PC-3 (cell line): ENCODE results near the gene CHD6. TPM values are rescaled to one million over a fixed set of nuclear protein-coding genes. Genes with fewer than 3 reads are reported as not detected.

ENCODE experiments used
- ATAC-seq: fragments of 200-7000 bp; cut with Tn5 transposase; 2 replicates; pipeline ENCODE4 v1.9.1; 2020; ENCODE audit warnings: mild to moderate bottlenecking, moderate library complexity
- BruUV-seq: library from RNA; stranded (reverse); fragments of 400-500 nt; replicated peaks from 2 replicates; lab custom pipeline; 2021; lab: Mats Ljungman, UMichigan
- CTCF ChIA-PET: fragments of 300-600 bp; sonication (Branson Sonifier 250); formaldehyde crosslinking; loops from one replicate; lab custom pipeline; 2022; ENCODE audit warnings: antibody characterized with exemption; lab: Charles Lee
- POLR2A ChIA-PET: fragments of 300-600 bp; sonication (Branson Sonifier 250); formaldehyde crosslinking; loops from one replicate; lab custom pipeline; 2022; ENCODE audit warnings: antibody characterized with exemption; ENCODE audit not compliant: unreplicated experiment; lab: Charles Lee
- DNase-seq: peaks from one replicate; pipeline ENCODE4 v3.0.0-alpha.2; 2015
- H2AFZ ChIP-seq: fragments of 300-600 bp; sonication (generic); 2 replicates; pipeline ENCODE4 v1.6.0; 2016; ENCODE audit warnings: antibody characterized with exemption, low read length
- H3F3A ChIP-seq: fragments of 300-600 bp; sonication (generic); one replicate; pipeline ENCODE4 v1.6.0; 2017; ENCODE audit warnings: antibody characterized with exemption, low read length, control low read depth, mild to moderate bottlenecking; ENCODE audit not compliant: unreplicated experiment
- H3K27ac ChIP-seq: fragments of 300-600 bp; sonication (generic); 2 replicates; pipeline ENCODE4 v1.5.1; 2016; ENCODE audit warnings: mild to moderate bottlenecking, low read length
- H3K27me3 ChIP-seq: fragments of 300-600 bp; sonication (generic); 2 replicates; pipeline ENCODE4 v1.6.1; 2016; ENCODE audit warnings: low read length, mixed read lengths
- H3K36me3 ChIP-seq: fragments of 300-600 bp; sonication (generic); 2 replicates; pipeline ENCODE4 v1.6.1; 2016; ENCODE audit warnings: low read depth, mixed run types, low read length, mixed read lengths
- H3K4me1 ChIP-seq: fragments of 300-600 bp; sonication (generic); 2 replicates; pipeline ENCODE4 v1.5.1; 2016; ENCODE audit warnings: low read length; ENCODE audit not compliant: insufficient read depth
- H3K4me2 ChIP-seq: fragments of 300-600 bp; sonication (generic); 2 replicates; pipeline ENCODE4 v1.6.0; 2016; ENCODE audit warnings: low read length
- H3K4me3 ChIP-seq: fragments of 300-600 bp; sonication (generic); 2 replicates; pipeline ENCODE4 v1.5.1; 2016; ENCODE audit warnings: mild to moderate bottlenecking, low read length, mixed read lengths
- H3K79me2 ChIP-seq: fragments of 300-600 bp; sonication (generic); 2 replicates; pipeline ENCODE4 v1.6.1; 2017; ENCODE audit warnings: low read length, mixed read lengths
- H3K9ac ChIP-seq: fragments of 300-600 bp; sonication (generic); 2 replicates; pipeline ENCODE4 v1.6.0; 2016; ENCODE audit warnings: mild to moderate bottlenecking, low read length
- H3K9me2 ChIP-seq: fragments of 300-600 bp; sonication (generic); replicated peaks from 2 replicates; pipeline ENCODE4 v1.6.1; 2016; ENCODE audit warnings: mixed run types, low read length, mixed read lengths
- H3K9me3 ChIP-seq: fragments of 300-600 bp; sonication (generic); 2 replicates; pipeline ENCODE4 v1.6.1; 2016; ENCODE audit warnings: low read length, mixed read lengths
- H4K20me1 ChIP-seq: fragments of 300-600 bp; sonication (generic); 2 replicates; pipeline ENCODE4 v1.6.1; 2016; ENCODE audit warnings: low read length, mixed read lengths
- EZH2 ChIP-seq: fragments of 300-600 bp; sonication (generic); IDR thresholded peaks from one replicate; pipeline ENCODE4 v1.6.1; 2017; ENCODE audit warnings: antibody characterized with exemption, mild to moderate bottlenecking, low read length; ENCODE audit not compliant: unreplicated experiment
- EZH2phosphoT487 ChIP-seq: fragments of 300-600 bp; sonication (generic); IDR thresholded peaks from 2 replicates; pipeline ENCODE4 v1.6.1; 2018; ENCODE audit warnings: mild to moderate bottlenecking, antibody characterized with exemption, low read length, borderline replicate concordance
- intact Hi-C: fragments of 100-400 bp; cut with micrococcal nuclease; formaldehyde crosslinking; loops from 2 replicates; pipeline ENCODE4 v1.9.0; 2023
- total RNA-seq: library from RNA; depleted of rRNA; stranded (reverse); fragments of >200 nt; gene quantifications from 2 replicates; pipeline ENCODE4 v1.2.3, GENCODE V29; 2014
- TF ChIP-seq, protein P1 (sequence below): fragments of 300-600 bp; sonication (generic); conservative IDR thresholded peaks from 2 replicates; pipeline ENCODE4 v1.5.1; 2017; ENCODE audit warnings: antibody characterized with exemption, low read depth, mild to moderate bottlenecking, low read length

The CHD6 gene
- total RNA-seq, 1 experiment from 2014 or later = 19.5 TPM

DNA sequence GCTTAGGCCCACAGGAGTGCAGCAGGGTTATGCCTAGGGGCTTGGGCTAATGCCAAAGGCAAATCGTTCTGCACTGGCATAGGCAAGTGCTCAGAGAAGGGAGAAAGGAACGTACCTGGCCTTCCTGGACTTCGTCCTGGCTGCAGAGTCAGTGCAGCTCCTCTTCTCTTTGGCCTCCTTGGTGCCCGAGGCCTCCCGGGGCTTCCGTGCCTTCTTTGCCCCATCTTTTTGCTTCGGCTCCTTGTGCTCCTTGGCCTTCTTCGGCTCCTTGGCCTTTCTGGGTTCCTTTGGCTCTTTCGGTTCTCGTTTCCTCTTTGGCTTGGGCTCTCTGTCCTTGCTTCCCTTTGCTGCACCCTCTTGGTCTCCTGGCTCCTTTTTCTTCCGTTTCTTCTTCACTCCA is 85.2 kb downstream of the CHD6 start:
- H3K36me3 ChIP-seq = peaks cover 6% of the 10 kb centered on the region; the same call in 1 of the 2 replicates
- H3K9me2 ChIP-seq = no peaks in the 10 kb centered on the region
- H3K27ac ChIP-seq = no peak overlapping the region
- H3K27me3 ChIP-seq = no peaks in the 10 kb centered on the region
- ATAC-seq (no peak), DNase-seq (no peak)
- BruUV-seq = TSS peak; percentile 56
- POLR2A ChIA-PET = no interaction called here
- no peak overlapping the region for H3K4me3 ChIP-seq
- no peak overlapping the region for H2AFZ ChIP-seq
- H3K9ac ChIP-seq = no peak overlapping the region
- no peak overlapping the region for H3K4me2 ChIP-seq
- H3K79me2 ChIP-seq = no peaks in the 10 kb centered on the region
- no peaks in the 10 kb centered on the region for H3K4me1 ChIP-seq
- CTCF ChIA-PET = no interaction called here
- intact Hi-C loops = no loop called here
- no peaks in the 10 kb centered on the region for H4K20me1 ChIP-seq
- H3F3A ChIP-seq = no peaks in the 10 kb centered on the region
- no peak for TF ChIP-seq EZH2phosphoT487
- TF ChIP-seq EZH2 = no peak
- TF ChIP-seq, protein P1, sequence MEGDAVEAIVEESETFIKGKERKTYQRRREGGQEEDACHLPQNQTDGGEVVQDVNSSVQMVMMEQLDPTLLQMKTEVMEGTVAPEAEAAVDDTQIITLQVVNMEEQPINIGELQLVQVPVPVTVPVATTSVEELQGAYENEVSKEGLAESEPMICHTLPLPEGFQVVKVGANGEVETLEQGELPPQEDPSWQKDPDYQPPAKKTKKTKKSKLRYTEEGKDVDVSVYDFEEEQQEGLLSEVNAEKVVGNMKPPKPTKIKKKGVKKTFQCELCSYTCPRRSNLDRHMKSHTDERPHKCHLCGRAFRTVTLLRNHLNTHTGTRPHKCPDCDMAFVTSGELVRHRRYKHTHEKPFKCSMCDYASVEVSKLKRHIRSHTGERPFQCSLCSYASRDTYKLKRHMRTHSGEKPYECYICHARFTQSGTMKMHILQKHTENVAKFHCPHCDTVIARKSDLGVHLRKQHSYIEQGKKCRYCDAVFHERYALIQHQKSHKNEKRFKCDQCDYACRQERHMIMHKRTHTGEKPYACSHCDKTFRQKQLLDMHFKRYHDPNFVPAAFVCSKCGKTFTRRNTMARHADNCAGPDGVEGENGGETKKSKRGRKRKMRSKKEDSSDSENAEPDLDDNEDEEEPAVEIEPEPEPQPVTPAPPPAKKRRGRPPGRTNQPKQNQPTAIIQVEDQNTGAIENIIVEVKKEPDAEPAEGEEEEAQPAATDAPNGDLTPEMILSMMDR = no peak
- H3K9me3 ChIP-seq = no peaks in the 10 kb centered on the region

DNA sequence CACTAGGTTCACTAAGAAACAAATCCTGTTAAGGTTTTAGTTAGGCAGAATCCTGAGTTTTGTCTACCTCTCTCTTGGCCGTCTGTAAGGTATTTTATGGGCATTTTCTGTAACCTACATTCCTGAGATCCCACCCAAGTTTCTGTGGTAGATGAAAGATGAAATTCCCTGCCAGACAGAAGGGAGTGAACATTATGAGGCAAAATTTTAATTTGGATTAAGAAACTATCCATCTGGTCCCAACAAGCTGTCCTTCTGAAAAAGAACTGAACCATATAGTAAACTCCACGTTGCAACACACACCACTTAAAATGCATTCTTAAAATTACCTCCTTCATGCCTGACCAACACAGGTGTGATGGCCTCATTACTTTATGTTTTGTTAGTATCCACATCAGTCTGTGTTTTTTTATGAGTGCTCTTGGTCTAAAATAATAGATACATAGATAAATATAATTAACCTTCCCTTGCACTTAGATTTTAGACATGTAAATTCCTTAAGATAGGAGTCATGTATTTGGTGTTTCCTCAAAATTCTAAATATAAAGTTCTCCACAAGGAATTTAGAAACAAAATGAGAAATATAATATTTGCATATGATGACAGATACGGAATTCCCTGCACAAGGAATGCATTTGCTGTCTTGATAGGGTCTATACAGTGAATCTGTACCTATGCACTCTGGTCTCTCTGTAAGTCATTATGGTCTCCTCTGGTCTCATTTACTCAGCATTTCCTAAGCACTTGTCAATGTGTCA is 86.5 kb downstream of the CHD6 start:
- H3K4me1 ChIP-seq = no peaks in the 10 kb centered on the region
- H3K4me2 ChIP-seq = no peak overlapping the region
- H2AFZ ChIP-seq = no peak overlapping the region
- no peaks in the 10 kb centered on the region for H3K79me2 ChIP-seq
- peaks cover 6% of the 10 kb centered on the region; the same call in 1 of the 2 replicates for H3K36me3 ChIP-seq
- no peaks in the 10 kb centered on the region for H3K9me3 ChIP-seq
- H3K27me3 ChIP-seq = no peaks in the 10 kb centered on the region
- no peaks in the 10 kb centered on the region for H3F3A ChIP-seq
- H3K9me2 ChIP-seq = no peaks in the 10 kb centered on the region
- no peak for ATAC-seq
- H4K20me1 ChIP-seq = no peaks in the 10 kb centered on the region
- ChIA-PET POLR2A (no interaction called here), CTCF (no interaction called here)
- no TSS peak for BruUV-seq
- no peak overlapping the region for H3K27ac ChIP-seq
- DNase-seq = peak; percentile 8
- no peak overlapping the region for H3K4me3 ChIP-seq
- TF ChIP-seq, protein P1 = no peak
- no peak for TF ChIP-seq EZH2
- TF ChIP-seq EZH2phosphoT487 = no peak
- intact Hi-C loops = no loop called here
- H3K9ac ChIP-seq = no peak overlapping the region

DNA sequence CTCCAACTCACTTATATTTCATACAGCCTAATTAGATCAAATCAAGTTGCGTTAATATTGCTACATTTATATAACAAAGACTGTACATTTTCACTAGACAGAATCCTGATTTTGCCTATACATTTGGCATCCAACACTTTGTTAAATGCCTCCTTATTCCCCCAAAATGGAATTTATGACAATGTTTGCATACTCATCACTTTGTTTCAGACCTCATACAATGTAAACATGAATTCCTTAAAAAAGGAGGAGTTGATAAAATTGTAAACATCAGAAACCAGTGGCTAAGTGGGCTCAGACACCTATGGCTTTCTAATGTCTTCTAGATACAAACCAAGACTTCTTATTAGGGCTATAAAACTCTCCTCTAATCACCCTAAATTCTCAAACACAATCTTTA is 87.3 kb downstream of the CHD6 start:
- ChIA-PET POLR2A (interaction anchor here (0.7 kb wide), 1 partner anchor 89 kb away, joined by 4 read pairs; no protein-coding TSS in a partner anchor), CTCF (no interaction called here)
- H3K4me1 ChIP-seq = no peaks in the 10 kb centered on the region
- H3F3A ChIP-seq = no peaks in the 10 kb centered on the region
- H3K9me3 ChIP-seq = no peaks in the 10 kb centered on the region
- peaks cover 6% of the 10 kb centered on the region; the same call in 1 of the 2 replicates for H3K36me3 ChIP-seq
- H3K79me2 ChIP-seq = no peaks in the 10 kb centered on the region
- H3K9me2 ChIP-seq = no peaks in the 10 kb centered on the region
- no peak overlapping the region for H3K27ac ChIP-seq
- TF ChIP-seq EZH2 (no peak), EZH2phosphoT487 (no peak)
- TF ChIP-seq, protein P1 = no peak
- no peak overlapping the region for H3K9ac ChIP-seq
- no peak overlapping the region for H3K4me3 ChIP-seq
- no peak overlapping the region for H2AFZ ChIP-seq
- no peaks in the 10 kb centered on the region for H3K27me3 ChIP-seq
- no peaks in the 10 kb centered on the region for H4K20me1 ChIP-seq
- ATAC-seq (no peak), DNase-seq (no peak)
- intact Hi-C loops = no loop called here
- no TSS peak for BruUV-seq
- no peak overlapping the region for H3K4me2 ChIP-seq
